CD4-positive, alpha-beta memory T cell (primary cell): Measurements from ENCODE around the gene PODNL1. TPM values are rescaled to one million over a fixed set of nuclear protein-coding genes. Genes with fewer than 3 reads are reported as not detected.
"Not testable (repeated sequence)": the region's sequence is repeated elsewhere in the genome, so short reads cannot be mapped to it uniquely, and the experiment has no call there.

Source experiments
- CTCF ChIA-PET: fragments of 350-600 bp; sonication (Branson Sonifier 250); formaldehyde crosslinking; loops from one replicate; lab custom pipeline; 2021; ENCODE audit warnings: inconsistent platforms; ENCODE audit not compliant: partially characterized antibody; lab: Charles Lee
- POLR2A ChIA-PET: fragments of 350-600 bp; sonication (Branson Sonifier 250); formaldehyde crosslinking; loops from one replicate; lab custom pipeline; 2021; ENCODE audit not compliant: partially characterized antibody; lab: Charles Lee
- DNase-seq, 5 donors: peaks; one replicate each; pipeline versions ENCODE4 v3.0.0 to v3.0.0-alpha.2; 2020 to 2022; ENCODE audit warnings: mixed read lengths in 1 of 5
- H3K27ac ChIP-seq: one replicate; pipeline ENCODE4 v1.7.0; 2013; ENCODE audit warnings: low read depth, low read length
- H3K27me3 ChIP-seq: 2 replicates; pipeline ENCODE4 v1.7.0; 2013; ENCODE audit warnings: mild to moderate bottlenecking, low read length, moderate library complexity; ENCODE audit not compliant: insufficient read depth
- H3K36me3 ChIP-seq: 2 replicates; pipeline ENCODE4 v1.7.0; 2013; ENCODE audit warnings: mild to moderate bottlenecking, low read length, moderate library complexity; ENCODE audit not compliant: insufficient read depth
- H3K4me1 ChIP-seq: 2 replicates; pipeline ENCODE4 v1.7.0; 2013; ENCODE audit warnings: mild to moderate bottlenecking, low read length, moderate library complexity; ENCODE audit not compliant: insufficient read depth
- H3K4me3 ChIP-seq, 2 donors: one replicate each; pipeline ENCODE4 v1.7.0; 2013; ENCODE audit warnings: low read length in 2 of 2, mild to moderate bottlenecking in 1 of 2
- H3K9me3 ChIP-seq, 2 donors: one replicate each; pipeline ENCODE4 v1.7.0; 2013; ENCODE audit warnings: low read length in 2 of 2, control low read depth in 1 of 2; ENCODE audit not compliant: control insufficient read depth in 1 of 2
- H3K27ac Mint-ChIP-seq, 7 donors: one replicate each; pipeline ENCODE4 v1.8.0; 2020 to 2021; ENCODE audit warnings: mixed read lengths in 7 of 7, mild to moderate bottlenecking in 6 of 7, inconsistent platforms in 3 of 7, moderate library complexity in 3 of 7
- H3K27me3 Mint-ChIP-seq, 2 donors: one replicate each; pipeline ENCODE4 v1.8.0; 2020 to 2021; ENCODE audit warnings: mixed read lengths in 2 of 2
- H3K36me3 Mint-ChIP-seq, 2 donors: one replicate each; pipeline ENCODE4 v1.8.0; 2020 to 2021; ENCODE audit warnings: mixed read lengths in 2 of 2, inconsistent platforms in 1 of 2, mild to moderate bottlenecking in 1 of 2
- H3K4me1 Mint-ChIP-seq, 4 donors: one replicate each; pipeline ENCODE4 v1.8.0; 2020 to 2021; ENCODE audit warnings: mixed read lengths in 4 of 4, mild to moderate bottlenecking in 1 of 4
- H3K4me3 Mint-ChIP-seq, 8 donors: one replicate each; pipeline ENCODE4 v1.8.0; 2020 to 2021; ENCODE audit warnings: mixed read lengths in 8 of 8, mild to moderate bottlenecking in 7 of 8, moderate library complexity in 6 of 8, inconsistent platforms in 3 of 8
- H3K9me3 Mint-ChIP-seq, 8 donors: one replicate each; pipeline ENCODE4 v1.8.0; 2020 to 2021; ENCODE audit warnings: mixed read lengths in 8 of 8, mild to moderate bottlenecking in 5 of 8, inconsistent platforms in 3 of 8, moderate library complexity in 1 of 8
- intact Hi-C: fragments of 100-400 bp; cut with micrococcal nuclease; formaldehyde crosslinking; loops from one replicate; pipeline ENCODE4 v1.15.1; 2023
- polyA plus RNA-seq, 2 donors: library from polyadenylated mRNA; unstranded; fragments of 300-500 nt; fragmentation: Illumina TruSeq; gene quantifications; one replicate each; pipeline ENCODE4 v1.2.3, GENCODE V29; 2021
- total RNA-seq, 2 experiments: library from RNA; stranded (reverse); gene quantifications; one replicate each; pipeline ENCODE4 v1.2.3, GENCODE V29; 2021

PODNL1 gene
- total and polyA plus RNA-seq, 4 experiments from 2014 or later = not detected

- intact Hi-C loops = no loop called here
- Mint-ChIP-seq H3K4me3 (no peak overlapping the region), H3K9me3 (peaks cover 0 to 3% (median 0%) of the 10 kb centered on the region in 8 donors), H3K36me3 (peaks cover 14 to 17% of the 10 kb centered on the region in 2 donors), H3K27ac (no peak overlapping the region), H3K4me1 (peaks cover 0 to 13% (median 8%) of the 10 kb centered on the region in 4 donors), H3K27me3 (peaks cover 0 to 5% of the 10 kb centered on the region in 2 donors)
- Histone ChIP-seq H3K4me3 (no peak overlapping the region), H3K27me3 (no peaks in the 10 kb centered on the region), H3K27ac (no peak overlapping the region), H3K36me3 (peaks cover 8% of the 10 kb centered on the region), H3K4me1 (peaks cover 8% of the 10 kb centered on the region), H3K9me3 (no peaks in the 10 kb centered on the region)
- POLR2A ChIA-PET = no interaction called here
- DNase-seq = no peak
- CTCF ChIA-PET = no interaction called here
Measured at GRCh38 chr19:13929956-13930355, 8.3 kb downstream of the PODNL1 start.

- Histone ChIP-seq H3K4me1 (peaks cover 8% of the 10 kb centered on the region), H3K36me3 (peaks cover 8% of the 10 kb centered on the region), H3K4me3 (no peak overlapping the region), H3K9me3 (no peaks in the 10 kb centered on the region), H3K27ac (no peak overlapping the region), H3K27me3 (no peaks in the 10 kb centered on the region)
- no peak overlapping the region for H3K27ac Mint-ChIP-seq
- no peak for DNase-seq
- intact Hi-C loops = no loop called here
- POLR2A ChIA-PET = no interaction called here
- peaks cover 0 to 3% (median 0%) of the 10 kb centered on the region in 8 donors for H3K9me3 Mint-ChIP-seq
- H3K36me3 Mint-ChIP-seq = peaks cover 17 to 21% of the 10 kb centered on the region in 2 donors
- H3K27me3 Mint-ChIP-seq = peaks cover 0 to 2% of the 10 kb centered on the region in 2 donors
- CTCF ChIA-PET = no interaction called here
- no peak overlapping the region for H3K4me3 Mint-ChIP-seq
- H3K4me1 Mint-ChIP-seq = peaks cover 0 to 12% (median 5%) of the 10 kb centered on the region in 4 donors
Measured at GRCh38 chr19:13929340-13929739, 8.9 kb downstream of the PODNL1 start.

DNA sequence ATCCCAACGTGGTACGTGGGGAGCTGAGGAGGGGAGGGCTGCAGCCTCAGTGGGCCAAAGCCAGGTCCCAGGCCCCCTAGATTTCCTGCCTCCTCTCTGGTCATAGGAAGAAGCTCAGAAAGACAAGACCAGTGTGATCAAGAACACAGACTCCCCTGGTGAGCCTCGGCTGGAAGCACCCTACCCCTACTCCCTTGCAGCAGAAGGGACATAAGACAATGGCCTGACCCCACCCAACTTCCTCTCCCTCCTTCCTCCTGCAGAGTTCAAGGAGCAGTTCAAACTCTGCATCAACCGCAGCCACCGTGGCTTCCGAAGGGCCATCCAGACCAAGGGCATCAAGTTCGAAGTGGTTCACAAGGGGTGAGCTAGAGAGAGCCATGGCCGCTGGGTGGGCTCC lies 11.5 kb downstream of the PODNL1 start:
- Histone ChIP-seq H3K27ac (no peak overlapping the region), H3K4me1 (peaks cover 8% of the 10 kb centered on the region), H3K9me3 (no peaks in the 10 kb centered on the region), H3K36me3 (peaks cover 8% of the 10 kb centered on the region), H3K4me3 (no peak overlapping the region), H3K27me3 (no peaks in the 10 kb centered on the region)
- peaks cover 31 to 36% of the 10 kb centered on the region in 2 donors for H3K36me3 Mint-ChIP-seq
- no peak overlapping the region for H3K4me3 Mint-ChIP-seq
- no peak for DNase-seq
- H3K9me3 Mint-ChIP-seq = peaks cover 0 to 3% (median 0%) of the 10 kb centered on the region in 8 donors
- H3K4me1 Mint-ChIP-seq = peaks cover 0 to 12% (median 4%) of the 10 kb centered on the region in 4 donors
- H3K27ac Mint-ChIP-seq = peak overlapping the region in 3 of 7 donors; percentile 12 to 57 (median 29)
- intact Hi-C loops = no loop called here
- no peaks in the 10 kb centered on the region for H3K27me3 Mint-ChIP-seq
- POLR2A ChIA-PET = no interaction called here
- CTCF ChIA-PET = no interaction called here

DNA sequence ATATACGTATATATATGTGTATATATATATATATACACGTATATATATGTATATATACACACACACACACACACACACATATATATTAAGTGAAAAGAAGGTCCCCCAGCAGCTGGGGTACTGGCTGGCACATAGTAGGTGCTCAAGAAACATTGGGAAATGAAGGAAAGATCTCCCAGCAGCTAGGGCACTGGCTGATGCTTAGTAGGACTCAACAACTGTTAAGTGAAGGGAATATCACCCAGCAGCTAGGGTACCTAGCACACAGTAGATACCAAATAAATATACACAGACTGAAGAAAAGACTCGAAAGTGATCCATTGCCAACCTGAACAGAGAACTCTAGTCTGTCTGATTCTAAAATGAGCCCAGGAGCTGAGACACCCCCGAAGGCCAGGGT lies 12.2 kb downstream of the PODNL1 start:
- Mint-ChIP-seq H3K36me3 (peaks cover 38 to 43% of the 10 kb centered on the region in 2 donors), H3K27me3 (no peaks in the 10 kb centered on the region), H3K4me3 (no peak overlapping the region), H3K4me1 (peaks cover 0 to 14% (median 4%) of the 10 kb centered on the region in 4 donors), H3K27ac (peak overlapping the region in 3 of 7 donors; percentile 4 to 78 (median 15)), H3K9me3 (peaks cover 0 to 3% (median 0%) of the 10 kb centered on the region in 8 donors)
- Histone ChIP-seq H3K36me3 (peaks cover 8% of the 10 kb centered on the region), H3K27ac (no peak overlapping the region), H3K4me1 (peaks cover 8% of the 10 kb centered on the region), H3K4me3 (no peak overlapping the region), H3K27me3 (no peaks in the 10 kb centered on the region), H3K9me3 (no peaks in the 10 kb centered on the region)
- CTCF ChIA-PET = no interaction called here
- intact Hi-C loops = no loop called here
- DNase-seq = no peak
- POLR2A ChIA-PET = no interaction called here

DNA sequence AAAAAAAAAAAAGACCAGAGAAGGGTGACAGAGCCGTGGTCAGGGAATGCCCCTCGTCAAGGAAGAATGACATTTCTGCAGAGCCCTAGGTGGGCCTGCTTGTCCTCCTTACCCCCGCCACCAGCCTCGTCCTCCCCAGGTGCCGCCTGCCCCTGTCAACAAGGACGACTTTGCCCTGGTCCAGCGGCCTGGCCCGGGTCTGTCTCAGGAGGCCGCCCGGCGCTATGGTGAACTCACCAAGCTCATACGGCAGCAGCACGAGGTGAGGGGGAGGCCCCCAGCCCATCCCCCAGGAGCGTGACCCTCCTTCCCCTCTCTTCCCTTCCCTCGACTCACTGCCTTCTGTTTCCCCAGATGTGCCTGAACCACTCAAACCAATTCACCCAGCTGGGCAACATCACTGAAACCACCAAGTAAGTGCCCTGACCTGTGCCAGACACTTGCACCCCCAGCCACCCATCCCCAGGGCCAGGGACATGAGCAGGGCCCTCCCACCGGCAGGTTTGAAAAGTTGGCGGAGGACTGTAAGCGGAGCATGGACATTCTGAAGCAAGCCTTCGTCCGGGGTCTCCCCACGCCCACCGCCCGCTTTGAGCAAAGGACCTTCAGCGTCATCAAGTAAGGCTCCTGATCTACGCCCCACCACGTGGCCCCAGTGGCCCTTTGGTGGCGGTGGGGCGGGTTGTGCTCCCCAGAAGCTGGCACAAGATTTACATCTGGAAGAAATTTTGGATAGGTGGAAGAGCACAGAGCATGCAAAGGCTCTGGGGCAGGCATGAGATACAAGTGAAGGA lies 14.8 kb downstream of the PODNL1 start:
- POLR2A ChIA-PET = no interaction called here

GRCh38 chr19:13922118-13922517 lies 16.1 kb downstream of the PODNL1 start:
- H3K4me3 Mint-ChIP-seq, H3K4me1 ChIP-seq, intact Hi-C loops, H3K27ac ChIP-seq, DNase-seq, H3K9me3 ChIP-seq, H3K27me3 Mint-ChIP-seq, H3K9me3 Mint-ChIP-seq, H3K4me3 ChIP-seq, H3K27me3 ChIP-seq: not testable (repeated sequence)
- peaks cover 0 to 15% (median 4%) of the 10 kb centered on the region in 4 donors for H3K4me1 Mint-ChIP-seq
- CTCF ChIA-PET = interaction anchor here (0.6 kb wide), 3 partner anchors 1146 to 1683 kb away, joined by 3 to 4 read pairs (median 3); no protein-coding TSS in a partner anchor
- POLR2A ChIA-PET = interaction anchor here (1.2 kb wide), 1 partner anchor 83 kb away, joined by 3 read pairs; no protein-coding TSS in a partner anchor
- H3K27ac Mint-ChIP-seq = peak overlapping the region in 1 of 7 donors; percentile 63
- peaks cover 14% of the 10 kb centered on the region for H3K36me3 ChIP-seq
- H3K36me3 Mint-ChIP-seq = peaks cover 37 to 51% of the 10 kb centered on the region in 2 donors

More for the DNA sequence above, 14.8 kb downstream of the PODNL1 start:
- peaks cover 15% of the 10 kb centered on the region for H3K36me3 ChIP-seq
- peaks cover 0 to 3% (median 0%) of the 10 kb centered on the region in 8 donors for H3K9me3 Mint-ChIP-seq
- DNase-seq = no peak
- H3K27me3 ChIP-seq = no peaks in the 10 kb centered on the region
- intact Hi-C loops = no loop called here
- H3K4me3 Mint-ChIP-seq = no peak overlapping the region
- peaks cover 8% of the 10 kb centered on the region for H3K4me1 ChIP-seq
- no peaks in the 10 kb centered on the region for H3K27me3 Mint-ChIP-seq
- no peak overlapping the region for H3K4me3 ChIP-seq
- H3K9me3 ChIP-seq = no peaks in the 10 kb centered on the region
- H3K27ac ChIP-seq = no peak overlapping the region
- H3K36me3 Mint-ChIP-seq = peaks cover 44 to 50% of the 10 kb centered on the region in 2 donors
- H3K4me1 Mint-ChIP-seq = peaks cover 0 to 15% (median 4%) of the 10 kb centered on the region in 4 donors
- CTCF ChIA-PET = no interaction called here
- H3K27ac Mint-ChIP-seq = peak overlapping the region in 1 of 7 donors; percentile 61

DNA sequence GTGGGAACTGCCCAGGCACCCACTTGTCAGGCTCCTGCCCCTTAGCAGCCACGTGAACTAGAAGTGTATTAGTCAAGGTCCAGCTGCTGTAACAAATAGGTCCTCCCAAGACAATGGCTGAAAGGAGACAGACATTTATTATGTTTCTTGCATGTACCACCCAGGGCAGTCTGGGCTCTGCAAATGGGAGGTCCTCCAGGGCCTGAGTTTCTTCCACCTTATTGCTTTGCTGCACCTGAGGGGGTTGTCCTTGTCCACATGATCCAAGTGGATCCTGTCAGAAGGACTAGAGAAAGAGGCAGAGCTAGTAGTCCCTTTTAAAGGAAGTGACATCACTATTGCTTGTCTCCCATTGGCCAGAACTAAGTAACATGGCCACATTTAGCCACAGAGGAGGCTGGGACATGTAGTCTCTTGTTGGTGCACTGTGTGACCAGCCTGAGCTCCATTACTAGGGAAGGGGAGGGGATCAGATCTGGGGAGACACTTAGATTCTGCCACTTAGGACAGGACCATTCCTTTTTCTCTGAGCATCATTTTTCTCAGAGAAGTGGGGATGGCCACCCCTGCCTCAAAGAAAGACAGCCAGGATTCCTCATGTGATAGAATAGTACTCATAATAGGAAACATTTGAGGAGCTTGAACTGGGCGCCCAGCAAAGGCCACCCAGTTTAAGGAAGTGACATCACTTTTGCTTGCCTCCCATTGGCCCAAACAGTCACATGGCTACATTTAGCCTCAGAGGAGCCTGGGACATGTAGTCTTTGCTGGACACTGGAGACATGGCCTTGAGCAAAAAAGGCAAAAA lies 17.1 kb downstream of the PODNL1 start:
- Mint-ChIP-seq H3K4me3 (no peak overlapping the region), H3K27ac (peak overlapping the region; percentile 22 to 87 (median 67)), H3K27me3 (no peaks in the 10 kb centered on the region), H3K36me3 (peaks cover 37 to 50% of the 10 kb centered on the region in 2 donors), H3K9me3 (no peaks in the 10 kb centered on the region), H3K4me1 (peaks cover 0 to 6% (median 3%) of the 10 kb centered on the region in 4 donors)
- Histone ChIP-seq H3K27ac (no peak overlapping the region), H3K4me3 (no peak overlapping the region), H3K27me3 (no peaks in the 10 kb centered on the region), H3K9me3 (no peaks in the 10 kb centered on the region), H3K36me3 (peaks cover 13% of the 10 kb centered on the region), H3K4me1 (no peaks in the 10 kb centered on the region)
- intact Hi-C loops = no loop called here
- CTCF ChIA-PET = no interaction called here
- peak in 3 of 5 donors; percentile 17 to 28 (median 21) for DNase-seq
- POLR2A ChIA-PET = interaction anchor here (0.7 to 1.2 kb wide), 4 partner anchors 10 to 110 kb away, joined by 3 read pairs; partner anchors contain the start of gene IL27RA
